Kidney (tissue), 14 donors: ENCODE measurements around the gene ENTR1. TPM values are rescaled to one million over a fixed set of nuclear protein-coding genes. Genes with fewer than 3 reads are reported as not detected.

Experiments used
- DNase-seq, 5 donors: peaks; one replicate each; pipeline ENCODE4 v3.0.0-alpha.2; 2013 to 2020
- FAIRE-seq: peaks from 2 replicates; lab custom pipeline; 2012; peaks lifted over from hg19 to GRCh38; lab: Jason Lieb, UNC
- H3K27ac ChIP-seq, 2 donors: one replicate each; pipeline ENCODE4 v1.7.0; 2013; ENCODE audit warnings: low read depth in 2 of 2, low read length in 2 of 2, inconsistent platforms in 1 of 2
- H3K27me3 ChIP-seq: one replicate; pipeline ENCODE4 v1.7.1; 2013; ENCODE audit warnings: low read length, inconsistent platforms; ENCODE audit not compliant: control insufficient read depth, insufficient read depth
- H3K36me3 ChIP-seq, 3 donors: one replicate each; pipeline versions ENCODE4 v1.7.0 to v1.7.1; 2013; ENCODE audit warnings: low read length in 3 of 3, control low read depth in 1 of 3, inconsistent platforms in 1 of 3; ENCODE audit not compliant: insufficient read depth in 3 of 3, control insufficient read depth in 2 of 3
- H3K4me1 ChIP-seq, 3 donors: one replicate each; pipeline versions ENCODE4 v1.7.0 to v1.7.1; 2013; ENCODE audit warnings: low read length in 3 of 3, inconsistent platforms in 1 of 3, low read depth in 1 of 3; ENCODE audit not compliant: control insufficient read depth in 2 of 3, insufficient read depth in 2 of 3
- H3K4me3 ChIP-seq, 3 donors: one replicate each; pipeline versions ENCODE4 v1.7.0 to v1.8.1; 2013; ENCODE audit warnings: low read length in 3 of 3, control low read depth in 1 of 3, inconsistent platforms in 1 of 3
- H3K9ac ChIP-seq, 3 donors: one replicate each; pipeline versions ENCODE4 v1.7.0 to v1.7.1; 2013; ENCODE audit warnings: low read length in 3 of 3, control low read depth in 1 of 3, inconsistent platforms in 1 of 3
- H3K9me3 ChIP-seq, 3 donors: one replicate each; pipeline versions ENCODE4 v1.7.0 to v1.7.1; 2013; ENCODE audit warnings: low read length in 3 of 3, control low read depth in 1 of 3, inconsistent platforms in 1 of 3; ENCODE audit not compliant: control insufficient read depth in 2 of 3, insufficient read depth in 1 of 3
- intact Hi-C: fragments of 100-400 bp; cut with DNase I; formaldehyde crosslinking; loops from one replicate; pipeline ENCODE4 v1.11.1; 2022
- polyA plus RNA-seq: library from polyadenylated mRNA; stranded (reverse); fragments of 350-450 nt; fragmentation: Illumina TruSeq; extraction: RNeasy Lipid Tissue Mini Kit (QIAGEN cat#74804); gene quantifications from one replicate; pipeline ENCODE4 v1.2.3, GENCODE V29; 2014; ENCODE audit warnings: low read depth, low replicate concordance; ENCODE audit not compliant: insufficient read depth
- total RNA-seq: library from RNA; stranded (reverse); fragmentation: NEBNext Ultra II Directional; extraction: Animal tissue kit (Norgen Biotek cat#: 25700); gene quantifications from one replicate; pipeline ENCODE4 v1.2.1, GENCODE V29; 2021
- TF ChIP-seq, protein P1 (sequence below): IDR thresholded peaks from 3 replicates; pipeline ENCODE4 v1.5.1; 2012; ENCODE audit warnings: mild to moderate bottlenecking, moderate library complexity, borderline replicate concordance; ENCODE audit not compliant: insufficient read depth; ENCODE audit errors: extremely low read depth
- donor health status: control.
- donor health status: control.
- donor health status: control.
- donor health status: control.
- donor health status: control.
- donor health status: DM: yes; HTN: yes; CAD: no.
- donor health status: Normal renal cell carcinoma (clear cell type).

Gene ENTR1
- total and polyA plus RNA-seq, 2 donors from 2014 or later, result 25.9 to 36.2 TPM

DNA sequence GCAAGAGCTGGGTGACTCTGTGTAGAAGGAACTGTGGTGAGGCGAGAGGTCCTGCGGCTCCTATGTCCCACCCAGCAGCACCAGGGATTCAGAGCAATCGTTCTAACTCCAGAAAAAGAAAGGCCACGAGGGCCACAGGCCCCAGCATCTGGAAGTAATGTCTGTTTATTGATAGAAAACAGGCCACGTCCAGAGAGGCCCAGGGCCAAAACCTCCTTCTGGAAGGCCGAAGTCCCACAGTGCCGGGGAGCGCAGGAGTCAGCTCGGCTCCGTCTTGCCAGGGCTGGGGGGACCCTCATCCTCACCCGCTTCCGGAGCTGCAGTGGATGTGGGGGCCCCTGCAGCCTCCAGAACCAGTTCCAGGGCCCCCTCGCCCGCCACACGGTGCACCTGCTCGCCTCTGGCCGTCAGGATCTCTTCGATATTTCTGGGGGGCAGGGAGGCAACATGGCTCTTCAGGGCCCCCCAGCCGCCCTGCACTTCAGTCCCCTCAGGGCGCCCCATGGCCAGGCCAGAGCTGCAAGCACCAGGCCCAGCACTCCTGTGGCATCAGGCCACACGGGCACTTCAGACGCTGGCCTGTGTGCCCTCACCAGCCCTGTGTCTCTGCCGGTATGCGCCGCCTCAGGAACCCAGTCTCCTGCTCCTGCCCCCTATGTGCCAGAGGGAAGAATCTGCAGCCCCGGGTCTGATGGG, 48.5 kb downstream of the ENTR1 start:
- Histone ChIP-seq H3K9ac (no peak overlapping the region), H3K27ac (no peak overlapping the region), H3K27me3 (no peaks in the 10 kb centered on the region), H3K36me3 (no peaks in the 10 kb centered on the region), H3K9me3 (no peaks in the 10 kb centered on the region), H3K4me3 (no peak overlapping the region), H3K4me1 (peaks cover 0 to 10% (median 0%) of the 10 kb centered on the region in 3 donors)
- intact Hi-C loops, result no loop called here
- TF ChIP-seq, protein P1, sequence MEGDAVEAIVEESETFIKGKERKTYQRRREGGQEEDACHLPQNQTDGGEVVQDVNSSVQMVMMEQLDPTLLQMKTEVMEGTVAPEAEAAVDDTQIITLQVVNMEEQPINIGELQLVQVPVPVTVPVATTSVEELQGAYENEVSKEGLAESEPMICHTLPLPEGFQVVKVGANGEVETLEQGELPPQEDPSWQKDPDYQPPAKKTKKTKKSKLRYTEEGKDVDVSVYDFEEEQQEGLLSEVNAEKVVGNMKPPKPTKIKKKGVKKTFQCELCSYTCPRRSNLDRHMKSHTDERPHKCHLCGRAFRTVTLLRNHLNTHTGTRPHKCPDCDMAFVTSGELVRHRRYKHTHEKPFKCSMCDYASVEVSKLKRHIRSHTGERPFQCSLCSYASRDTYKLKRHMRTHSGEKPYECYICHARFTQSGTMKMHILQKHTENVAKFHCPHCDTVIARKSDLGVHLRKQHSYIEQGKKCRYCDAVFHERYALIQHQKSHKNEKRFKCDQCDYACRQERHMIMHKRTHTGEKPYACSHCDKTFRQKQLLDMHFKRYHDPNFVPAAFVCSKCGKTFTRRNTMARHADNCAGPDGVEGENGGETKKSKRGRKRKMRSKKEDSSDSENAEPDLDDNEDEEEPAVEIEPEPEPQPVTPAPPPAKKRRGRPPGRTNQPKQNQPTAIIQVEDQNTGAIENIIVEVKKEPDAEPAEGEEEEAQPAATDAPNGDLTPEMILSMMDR, result no peak
- FAIRE-seq, result no peak
- DNase-seq, result no peak

DNA sequence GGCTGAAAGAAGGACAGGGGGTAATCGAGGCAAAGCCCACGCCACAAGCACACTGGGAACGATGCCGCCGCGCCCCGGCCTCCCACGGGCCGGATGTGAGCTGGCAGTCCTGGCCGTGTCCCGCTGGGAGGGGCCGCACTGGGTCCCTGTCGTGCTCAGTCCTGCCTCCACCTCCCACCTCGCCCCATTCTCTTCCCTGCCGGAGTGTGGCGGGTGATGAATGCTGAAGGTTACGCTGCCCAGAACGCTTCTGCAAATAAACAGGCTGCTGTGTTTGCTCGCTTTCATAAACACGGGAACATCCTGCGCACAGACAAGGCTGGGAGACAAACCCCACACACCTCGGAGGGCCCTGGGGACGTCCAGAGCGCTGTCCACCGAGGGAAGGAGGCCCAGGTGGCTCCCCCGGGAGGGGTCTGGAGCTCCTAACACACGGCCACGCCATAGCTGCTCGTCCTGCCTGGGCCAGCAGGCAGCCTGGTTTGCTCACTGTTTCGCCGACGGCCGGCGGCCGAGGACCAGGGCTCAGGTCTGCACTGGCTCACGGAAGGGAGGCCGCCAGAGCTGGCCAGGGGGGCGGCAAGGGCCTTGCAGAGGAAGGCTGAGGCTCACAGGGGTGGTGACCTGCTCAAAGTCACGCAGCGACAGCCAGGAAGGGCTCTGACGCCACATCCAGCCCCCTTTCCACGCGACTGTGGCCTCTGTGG, 49.2 kb downstream of the ENTR1 start:
- no peak for FAIRE-seq

DNA sequence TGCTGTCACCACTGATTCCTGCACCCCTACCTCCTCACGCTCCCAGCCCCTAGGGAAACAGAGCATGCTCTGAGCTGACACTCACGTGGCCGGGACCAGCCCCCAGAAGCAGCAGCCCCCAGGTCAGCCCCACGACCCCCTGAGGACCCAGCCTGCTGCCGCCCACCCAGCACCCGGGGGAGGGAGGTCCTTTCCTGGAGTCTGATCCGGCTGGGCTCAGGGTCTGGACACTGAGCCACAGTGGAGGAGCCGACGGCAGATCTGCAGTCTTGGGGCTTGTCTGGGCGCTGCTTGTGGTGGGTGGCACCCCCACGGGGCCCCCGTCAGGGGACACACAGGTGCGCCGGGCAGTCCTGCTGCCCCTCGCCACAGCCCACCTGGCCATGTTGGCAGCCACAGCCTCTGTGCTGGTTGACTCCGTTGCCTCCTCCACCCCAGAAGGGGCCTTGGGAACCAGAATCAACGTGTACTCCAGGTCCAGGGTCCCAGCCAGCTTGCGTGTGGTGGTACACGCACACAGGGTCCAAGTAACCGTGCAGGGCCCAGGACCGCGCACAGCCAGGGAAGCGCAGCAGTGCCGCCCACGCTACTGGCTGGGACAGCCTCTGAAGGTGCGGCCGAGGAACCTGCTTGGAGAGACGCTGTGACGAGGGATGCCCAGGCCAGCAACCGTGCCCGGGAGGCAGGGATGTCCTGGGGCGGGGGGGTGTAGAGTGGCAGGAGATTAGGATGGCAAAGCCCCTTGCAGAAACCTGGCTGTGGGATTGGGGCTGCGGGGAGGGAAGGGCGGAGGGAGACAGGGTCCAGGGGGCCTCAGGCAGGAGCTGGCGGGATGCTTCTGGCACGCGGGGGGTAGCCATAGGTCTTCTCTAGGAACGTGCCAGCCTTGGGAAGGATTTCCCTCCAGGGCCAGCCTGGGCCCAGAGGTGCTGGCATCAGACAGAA, 50.4 kb downstream of the ENTR1 start:
- no peak for FAIRE-seq
- TF ChIP-seq, protein P1, result no peak
- no peak overlapping the region for H3K4me3 ChIP-seq
- no peak for DNase-seq
- no peaks in the 10 kb centered on the region for H3K36me3 ChIP-seq
- H3K9me3 ChIP-seq, result no peaks in the 10 kb centered on the region
- intact Hi-C loops, result no loop called here
- no peaks in the 10 kb centered on the region for H3K27me3 ChIP-seq
- peaks cover 0 to 10% (median 0%) of the 10 kb centered on the region in 3 donors for H3K4me1 ChIP-seq
- no peak overlapping the region for H3K27ac ChIP-seq
- H3K9ac ChIP-seq, result no peak overlapping the region

More for the DNA sequence above, 49.2 kb downstream of the ENTR1 start:
- no peak for DNase-seq
- intact Hi-C loops, result no loop called here
- Histone ChIP-seq H3K27me3 (no peaks in the 10 kb centered on the region), H3K27ac (no peak overlapping the region), H3K4me3 (no peak overlapping the region), H3K9me3 (no peaks in the 10 kb centered on the region), H3K36me3 (no peaks in the 10 kb centered on the region), H3K4me1 (peaks cover 0 to 10% (median 0%) of the 10 kb centered on the region in 3 donors), H3K9ac (no peak overlapping the region)
- TF ChIP-seq, protein P1, result no peak
